HepG2 (cell line): ENCODE measurements around the gene MYO5B.
"Not testable (repeated sequence)": the region's sequence is repeated elsewhere in the genome, so short reads cannot be mapped to it uniquely, and the experiment has no call there.

Experiments
- BRF2 ChIP-seq: sonication (generic); formaldehyde crosslinking; IDR thresholded peaks from 2 replicates; pipeline ENCODE4 v1.8.1; 2022; ENCODE audit warnings: mild to moderate bottlenecking, missing genetic modification reagents
- CTCF ChIP-seq: sonication (generic); formaldehyde crosslinking; IDR thresholded peaks from 2 replicates; pipeline ENCODE4 v1.5.0; 2020; ENCODE audit warnings: mild to moderate bottlenecking, missing genetic modification reagents, moderate library complexity
- E2F1 ChIP-seq: sonication (generic); formaldehyde crosslinking; IDR thresholded peaks from 2 replicates; pipeline ENCODE4 v1.5.0; 2020; ENCODE audit warnings: missing genetic modification reagents
- KLF13 ChIP-seq: sonication (generic); formaldehyde crosslinking; IDR thresholded peaks from 2 replicates; pipeline ENCODE4 v1.4.0; 2020; ENCODE audit warnings: mild to moderate bottlenecking, missing genetic modification reagents
- MNT ChIP-seq: fragments of 450-650 bp; IDR thresholded peaks from 2 replicates; pipeline ENCODE4 v1.6.1; 2016
- NR2F2 ChIP-seq: IDR thresholded peaks from 2 replicates; pipeline ENCODE4 v1.6.1; 2012; ENCODE audit warnings: low read depth, inconsistent platforms, borderline replicate concordance
- POLR2AphosphoS5 ChIP-seq: IDR thresholded peaks from 2 replicates; pipeline ENCODE4 v1.6.1; 2012; ENCODE audit warnings: low read depth, low read length
- SRF ChIP-seq: IDR thresholded peaks from 2 replicates; pipeline ENCODE4 v1.6.1; 2011; ENCODE audit warnings: mild to moderate bottlenecking, low read depth, low read length, moderate library complexity
- ZBTB7A ChIP-seq: sonication (generic); formaldehyde crosslinking; IDR thresholded peaks from 2 replicates; pipeline ENCODE4 v1.8.0; 2022; ENCODE audit warnings: mild to moderate bottlenecking, missing genetic modification reagents
- ZNF746 ChIP-seq: sonication (generic); formaldehyde crosslinking; IDR thresholded peaks from 2 replicates; pipeline ENCODE4 v1.8.0; 2022; ENCODE audit warnings: mild to moderate bottlenecking, missing genetic modification reagents

GRCh38 chr18:49837316-49837835 lies 357.6 kb downstream of the MYO5B start:
- not testable (repeated sequence) for TF ChIP-seq E2F1 (CRISPR knock-in tag); CTCF (CRISPR knock-in tag); POLR2AphosphoS5; MNT; BRF2; ZNF746 (CRISPR knock-in tag); KLF13 (CRISPR knock-in tag); NR2F2; SRF
- 0 out of 2 replicates have a peak, but pooled peaks have one; percentile 34 for TF ChIP-seq ZBTB7A
